Suprapubic skin (tissue), 4 donors: ENCODE data around the gene RNF8. TPM values are rescaled to one million over a fixed set of nuclear protein-coding genes. Genes with fewer than 3 reads are reported as not detected.
"Not testable (repeated sequence)": the region's sequence is repeated elsewhere in the genome, so short reads cannot be mapped to it uniquely, and the experiment has no call there.

Experiments used
- DNase-seq, 2 donors: peaks; one replicate each; pipeline ENCODE4 v3.0.0-alpha.2; 2019; ENCODE audit warnings: low spot score in 2 of 2
- H3K27ac ChIP-seq: fragments of 200-600 bp; sonication (generic); one replicate; pipeline ENCODE4 v1.5.1; 2019
- H3K27me3 ChIP-seq: fragments of 200-600 bp; sonication (generic); one replicate; pipeline ENCODE4 v1.5.1; 2019
- H3K36me3 ChIP-seq: fragments of 200-600 bp; sonication (generic); one replicate; pipeline ENCODE4 v1.5.1; 2019
- H3K4me1 ChIP-seq: fragments of 200-600 bp; sonication (generic); one replicate; pipeline ENCODE4 v1.5.1; 2019
- H3K4me3 ChIP-seq: fragments of 200-600 bp; sonication (generic); one replicate; pipeline ENCODE4 v1.5.1; 2019; ENCODE audit warnings: mild to moderate bottlenecking
- H3K9me3 ChIP-seq: fragments of 200-600 bp; sonication (generic); one replicate; pipeline ENCODE4 v1.5.1; 2019
- EP300 ChIP-seq: sonication (generic); formaldehyde crosslinking; IDR thresholded peaks from one replicate; pipeline ENCODE4 v1.6.1; 2017; ENCODE audit warnings: antibody characterized with exemption
- POLR2A ChIP-seq, 2 donors: fragments of 450-650 bp; IDR thresholded peaks; one replicate each; pipeline ENCODE4 v1.6.1; 2017; ENCODE audit warnings: antibody characterized with exemption in 2 of 2, mild to moderate bottlenecking in 2 of 2, moderate library complexity in 2 of 2
- POLR2AphosphoS5 ChIP-seq, 3 donors: sonication (generic); formaldehyde crosslinking; IDR thresholded peaks; one replicate each; pipeline ENCODE4 v1.6.1; 2017; ENCODE audit warnings: antibody characterized with exemption in 3 of 3
- WGBS: methylation state at CpG from one replicate; pipeline ENCODE4 v1.1.5; 2018; 5-methylcytosine and 5-hydroxymethylcytosine counted together
- total RNA-seq, 4 donors: library from RNA; depleted of rRNA; stranded (reverse); fragments of >200 nt; gene quantifications; one replicate each; pipeline ENCODE4 v1.1.0, GENCODE V29; 2016
- TF ChIP-seq, protein P1 (sequence below), 2 donors: fragments of 200-600 bp in 1 of 2; fragments of 450-650 bp in 1 of 2; sonication (generic) in 1 of 2; IDR thresholded peaks; one replicate each; pipeline ENCODE4 v1.5.1; 2016 to 2019; ENCODE audit warnings: antibody characterized with exemption in 2 of 2, mild to moderate bottlenecking in 1 of 2, moderate library complexity in 1 of 2

Gene RNF8
- total RNA-seq, 4 donors from 2014 or later, result 12.8 to 17.0 (median 14.3) TPM

- WGBS, result 49% methylated on average over 3 of the region's 3 CpGs
Observed at GRCh38 chr6:37323580-37323979, 30.2 kb upstream of the RNF8 start.

GRCh38 chr6:37324131-37325033 is 29.4 kb upstream of the RNF8 start:
- Histone ChIP-seq H3K4me3 (no peak overlapping the region), H3K9me3 (no peaks in the 10 kb centered on the region), H3K36me3 (peaks cover 39% of the 10 kb centered on the region), H3K4me1 (no peaks in the 10 kb centered on the region), H3K27ac (no peak overlapping the region), H3K27me3 (no peaks in the 10 kb centered on the region)
- 81% methylated on average over 4 of the region's 4 CpGs for WGBS
- TF ChIP-seq, protein P1, sequence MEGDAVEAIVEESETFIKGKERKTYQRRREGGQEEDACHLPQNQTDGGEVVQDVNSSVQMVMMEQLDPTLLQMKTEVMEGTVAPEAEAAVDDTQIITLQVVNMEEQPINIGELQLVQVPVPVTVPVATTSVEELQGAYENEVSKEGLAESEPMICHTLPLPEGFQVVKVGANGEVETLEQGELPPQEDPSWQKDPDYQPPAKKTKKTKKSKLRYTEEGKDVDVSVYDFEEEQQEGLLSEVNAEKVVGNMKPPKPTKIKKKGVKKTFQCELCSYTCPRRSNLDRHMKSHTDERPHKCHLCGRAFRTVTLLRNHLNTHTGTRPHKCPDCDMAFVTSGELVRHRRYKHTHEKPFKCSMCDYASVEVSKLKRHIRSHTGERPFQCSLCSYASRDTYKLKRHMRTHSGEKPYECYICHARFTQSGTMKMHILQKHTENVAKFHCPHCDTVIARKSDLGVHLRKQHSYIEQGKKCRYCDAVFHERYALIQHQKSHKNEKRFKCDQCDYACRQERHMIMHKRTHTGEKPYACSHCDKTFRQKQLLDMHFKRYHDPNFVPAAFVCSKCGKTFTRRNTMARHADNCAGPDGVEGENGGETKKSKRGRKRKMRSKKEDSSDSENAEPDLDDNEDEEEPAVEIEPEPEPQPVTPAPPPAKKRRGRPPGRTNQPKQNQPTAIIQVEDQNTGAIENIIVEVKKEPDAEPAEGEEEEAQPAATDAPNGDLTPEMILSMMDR (IDR thresholded peaks at IDR 0.05), result no peak
- TF ChIP-seq POLR2A (IDR thresholded peaks at IDR 0.05), result no peak
- no peak for TF ChIP-seq POLR2AphosphoS5 (IDR thresholded peaks at IDR 0.05)
- no peak for TF ChIP-seq EP300
- DNase-seq, result no peak

More at GRCh38 chr6:37323580-37323979, 30.2 kb upstream of the RNF8 start:
- TF ChIP-seq EP300 (no peak), POLR2AphosphoS5 (IDR thresholded peaks at IDR 0.05) (no peak), POLR2A (IDR thresholded peaks at IDR 0.05) (no peak)
- TF ChIP-seq, protein P1 (IDR thresholded peaks at IDR 0.05), result no peak
- Histone ChIP-seq H3K9me3 (no peaks in the 10 kb centered on the region), H3K27ac (no peak overlapping the region), H3K27me3 (no peaks in the 10 kb centered on the region), H3K4me3 (no peak overlapping the region), H3K36me3 (peaks cover 44% of the 10 kb centered on the region), H3K4me1 (no peaks in the 10 kb centered on the region)
- DNase-seq, result no peak

DNA sequence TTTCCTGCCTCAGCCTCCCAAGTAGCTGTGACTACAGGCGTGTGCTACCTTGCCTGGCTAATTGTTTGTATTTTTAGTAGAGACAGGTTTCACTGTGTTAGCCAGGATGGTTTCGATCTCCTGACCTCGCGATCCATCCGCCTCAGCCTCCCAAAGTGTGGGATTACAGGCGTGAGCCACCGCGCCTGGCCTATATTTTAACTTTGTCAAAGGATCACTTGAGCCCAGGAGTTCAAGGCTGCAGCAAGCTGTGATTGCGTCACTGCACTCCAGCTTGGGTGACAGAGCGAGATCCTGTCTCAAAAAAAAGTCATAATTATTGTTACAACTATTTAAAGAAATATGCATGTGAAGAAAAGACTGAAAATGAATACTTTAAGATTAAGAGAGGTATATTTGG is 23.4 kb upstream of the RNF8 start:
- H3K27ac ChIP-seq, H3K27me3 ChIP-seq, H3K4me1 ChIP-seq, H3K4me3 ChIP-seq, DNase-seq, H3K9me3 ChIP-seq: not testable (repeated sequence)
- H3K36me3 ChIP-seq, result peaks cover 36% of the 10 kb centered on the region
- WGBS, result 95% methylated on average over 10 of the region's 10 CpGs

DNA sequence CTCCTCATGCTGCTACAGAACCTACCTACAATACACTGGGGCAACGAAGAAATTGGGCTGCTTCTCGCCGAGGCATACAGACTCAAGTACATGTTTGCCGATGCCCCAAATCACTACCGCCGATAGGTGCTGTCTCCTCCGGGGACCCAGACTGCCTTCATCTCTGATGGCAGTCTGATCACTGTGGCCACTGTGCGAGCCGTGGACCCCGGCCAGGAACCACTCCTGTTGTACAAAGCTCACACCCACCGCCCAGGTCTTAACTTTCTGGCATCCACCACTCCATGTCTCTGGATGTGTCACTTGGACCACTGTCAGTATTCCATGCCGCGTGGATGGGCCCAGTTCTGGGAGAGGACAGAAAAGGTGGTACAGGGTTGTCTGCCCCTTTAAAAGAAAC is 22.7 kb upstream of the RNF8 start:
- Histone ChIP-seq H3K27ac (no peak overlapping the region), H3K27me3 (no peaks in the 10 kb centered on the region), H3K4me1 (no peaks in the 10 kb centered on the region), H3K36me3 (peaks cover 36% of the 10 kb centered on the region), H3K4me3 (no peak overlapping the region), H3K9me3 (no peaks in the 10 kb centered on the region)
- 90% methylated on average over 10 of the region's 13 CpGs for WGBS
- TF ChIP-seq, protein P1 (IDR thresholded peaks at IDR 0.05), result no peak
- TF ChIP-seq POLR2A (IDR thresholded peaks at IDR 0.05), result no peak
- no peak for TF ChIP-seq EP300
- no peak for TF ChIP-seq POLR2AphosphoS5 (IDR thresholded peaks at IDR 0.05)
- no peak for DNase-seq

GRCh38 chr6:37332894-37333293 is 20.9 kb upstream of the RNF8 start:
- no peaks in the 10 kb centered on the region for H3K9me3 ChIP-seq
- TF ChIP-seq POLR2A (IDR thresholded peaks at IDR 0.05) (no peak), POLR2AphosphoS5 (IDR thresholded peaks at IDR 0.05) (no peak), EP300 (no peak)
- TF ChIP-seq, protein P1 (IDR thresholded peaks at IDR 0.05), result no peak
- no peak overlapping the region for H3K4me3 ChIP-seq
- DNase-seq, result no peak
- no peak overlapping the region for H3K27ac ChIP-seq
- no peaks in the 10 kb centered on the region for H3K4me1 ChIP-seq
- H3K27me3 ChIP-seq, result no peaks in the 10 kb centered on the region
- peaks cover 36% of the 10 kb centered on the region for H3K36me3 ChIP-seq
- WGBS, result 94% methylated on average over 1 of the region's 1 CpG
